Hepatocyte (in vitro differentiated cells): Measurements from ENCODE around the gene HLA-DQA2.

Source experiments
- CTCF ChIP-seq: fragments of 200-600 bp; sonication (generic); IDR thresholded peaks from 2 replicates; pipeline ENCODE4 v1.5.1; 2016; ENCODE audit warnings: antibody characterized with exemption, mild to moderate bottlenecking; ENCODE audit not compliant: poor library complexity
- EZH2 ChIP-seq: fragments of 200-600 bp; sonication (generic); IDR thresholded peaks from 2 replicates; pipeline ENCODE4 v1.6.1; 2016; ENCODE audit warnings: antibody characterized with exemption, mild to moderate bottlenecking, borderline replicate concordance
- EZH2phosphoT487 ChIP-seq: fragments of 200-600 bp; sonication (generic); IDR thresholded peaks from one replicate; pipeline ENCODE4 v1.6.1; 2018; ENCODE audit warnings: antibody characterized with exemption, mild to moderate bottlenecking, low read depth, moderate library complexity; ENCODE audit not compliant: unreplicated experiment, severe bottlenecking

- TF ChIP-seq CTCF (no peak), EZH2 (no peak), EZH2phosphoT487 (no peak)
Measured at GRCh38 chr6:32794510-32794909, 53.3 kb downstream of the HLA-DQA2 start.
